Activated naive CD4-positive, alpha-beta T cell treated with anti-CD3 and anti-CD28 coated beads, Interleukin-2, amount 50 U/mL, for 16 hours (primary cell): Measurements from ENCODE around the gene FCHSD2.
A peak's percentile ranks its signal among the peaks of the same experiment; 100 is the strongest.
"Not testable (repeated sequence)": the region's sequence is repeated elsewhere in the genome, so short reads cannot be mapped to it uniquely, and the experiment has no call there.

Experiments
- DNase-seq: peaks from one replicate; pipeline ENCODE4 v3.0.0-alpha.2; 2020

The FCHSD2 gene

DNA sequence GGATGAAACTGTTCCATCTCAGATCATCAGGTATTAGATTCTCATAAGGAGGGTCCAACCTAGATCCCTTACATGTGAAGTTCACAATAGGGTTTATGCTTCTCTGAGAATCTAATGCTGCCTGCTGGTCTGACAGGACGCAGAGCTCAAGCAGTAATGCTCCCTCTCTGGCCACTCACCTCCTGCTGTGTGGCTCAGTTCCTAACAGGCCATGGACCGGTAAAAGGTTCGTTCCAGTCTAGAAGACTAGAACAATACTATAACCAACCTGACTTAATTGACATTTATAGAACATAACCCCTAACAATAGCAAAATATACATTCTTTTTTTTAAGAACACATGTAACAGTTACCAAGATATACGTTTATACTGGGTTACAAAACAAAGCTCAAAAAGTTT, 282.1 kb downstream of the FCHSD2 start:
- DNase-seq = no peak

GRCh38 chr11:72859126-72859525, 283.0 kb downstream of the FCHSD2 start:
- DNase-seq = no peak

GRCh38 chr11:72858267-72858666, 283.9 kb downstream of the FCHSD2 start:
- DNase-seq = not testable (repeated sequence)

DNA sequence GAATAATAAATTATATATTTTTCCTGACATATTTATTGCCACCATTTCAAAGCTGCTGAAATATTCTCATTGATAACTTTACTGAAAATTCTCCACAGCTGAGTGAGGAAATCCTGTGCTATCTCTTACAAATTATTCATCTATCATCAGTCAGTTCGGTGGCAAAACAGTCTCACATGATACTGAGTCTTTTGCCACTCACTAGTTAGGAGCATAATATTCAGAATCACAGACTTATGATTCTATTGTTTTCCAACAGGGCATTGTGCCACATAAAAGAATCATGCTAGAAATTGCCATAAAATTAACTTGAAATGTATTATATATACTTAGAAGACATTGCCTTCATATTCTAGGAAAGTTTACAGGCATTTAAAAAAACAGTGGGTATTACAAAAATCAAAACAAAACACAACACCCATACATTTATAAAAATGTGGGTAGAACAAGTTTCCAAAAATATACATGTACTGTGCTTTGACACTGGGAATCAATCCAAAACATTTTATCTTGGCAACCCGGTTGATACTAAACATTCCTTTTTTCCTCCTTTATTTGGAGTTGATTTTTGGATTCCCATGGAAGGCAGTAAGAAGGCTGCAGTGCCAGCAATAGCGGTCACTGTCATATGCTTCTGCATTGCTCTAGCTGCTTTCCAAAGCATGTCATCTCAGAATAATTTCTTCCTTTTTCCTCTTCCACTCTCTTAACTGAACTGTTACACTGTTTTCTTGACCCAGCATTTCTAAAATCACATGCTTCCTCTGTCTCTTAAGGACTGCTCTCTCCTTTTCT, 285.4 kb downstream of the FCHSD2 start:
- no peak for DNase-seq

DNA sequence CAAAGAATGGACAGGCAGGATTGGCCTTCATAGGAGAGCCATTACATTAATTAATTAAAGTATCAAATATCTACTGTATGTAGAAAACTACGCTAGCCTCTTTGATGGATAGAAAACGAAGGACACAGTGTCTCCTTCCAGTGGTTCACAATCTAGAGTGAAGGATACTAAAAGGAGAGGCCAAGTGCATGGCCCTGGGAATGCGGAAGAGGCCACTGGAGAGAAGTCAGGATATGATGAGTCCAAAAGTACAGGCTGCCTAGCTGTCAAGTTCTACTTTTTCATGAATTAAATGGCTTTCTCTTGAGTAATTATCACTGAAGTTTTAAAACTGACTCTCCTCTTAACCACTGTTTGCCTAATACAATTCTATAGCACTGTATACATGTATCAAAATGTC, 286.1 kb downstream of the FCHSD2 start:
- DNase-seq = no peak

- DNase-seq = no peak
Measured at GRCh38 chr11:72851726-72852125, 290.4 kb downstream of the FCHSD2 start.

DNA sequence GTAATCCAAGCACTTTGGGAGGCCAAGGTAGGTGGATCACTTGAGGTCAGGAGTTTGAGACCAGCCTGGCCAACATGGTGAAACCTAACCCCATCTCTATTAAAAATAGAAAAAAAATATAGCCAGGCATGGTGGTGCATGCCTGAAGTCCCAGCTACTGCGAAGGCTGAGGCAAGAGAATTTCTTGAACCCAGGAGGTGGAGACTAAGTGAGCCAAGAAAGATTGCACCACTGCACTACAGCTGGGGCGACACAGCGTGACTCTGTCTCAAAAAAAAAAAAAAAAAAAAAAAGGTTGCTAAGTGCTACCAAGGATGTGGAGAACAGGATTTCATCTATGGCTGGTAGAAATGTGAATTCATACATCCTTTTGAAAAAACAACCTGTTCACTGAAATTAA, 291.3 kb downstream of the FCHSD2 start:
- DNase-seq = no peak

DNA sequence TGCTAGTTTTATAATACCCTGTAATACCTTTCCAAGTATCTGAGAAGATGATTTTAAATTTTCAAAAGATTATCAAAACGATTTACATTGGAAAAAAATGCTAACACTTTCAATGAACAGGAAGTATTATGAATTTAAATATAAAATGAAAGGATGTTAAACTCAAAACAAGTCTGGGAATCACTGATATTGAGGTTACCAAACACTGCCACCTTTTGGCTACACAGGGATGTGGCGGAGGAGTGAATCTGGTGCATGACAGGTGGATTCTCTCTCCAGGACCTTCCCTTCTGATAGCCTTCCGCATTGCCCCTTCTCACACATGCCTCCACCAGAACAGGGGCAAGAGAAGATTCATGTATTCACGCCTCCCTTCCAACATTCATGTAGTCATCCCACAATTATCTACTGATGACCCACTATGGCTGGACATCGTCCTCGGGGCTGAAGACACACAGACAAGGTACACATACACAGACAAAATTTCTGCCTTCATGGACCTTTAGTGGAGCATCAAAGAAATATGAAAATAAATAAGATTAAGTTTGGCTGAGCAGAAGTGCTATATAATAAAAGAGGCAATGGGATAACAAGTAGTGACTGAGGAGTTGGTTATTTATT, 293.2 kb downstream of the FCHSD2 start:
- DNase-seq = peak; percentile 33

DNA sequence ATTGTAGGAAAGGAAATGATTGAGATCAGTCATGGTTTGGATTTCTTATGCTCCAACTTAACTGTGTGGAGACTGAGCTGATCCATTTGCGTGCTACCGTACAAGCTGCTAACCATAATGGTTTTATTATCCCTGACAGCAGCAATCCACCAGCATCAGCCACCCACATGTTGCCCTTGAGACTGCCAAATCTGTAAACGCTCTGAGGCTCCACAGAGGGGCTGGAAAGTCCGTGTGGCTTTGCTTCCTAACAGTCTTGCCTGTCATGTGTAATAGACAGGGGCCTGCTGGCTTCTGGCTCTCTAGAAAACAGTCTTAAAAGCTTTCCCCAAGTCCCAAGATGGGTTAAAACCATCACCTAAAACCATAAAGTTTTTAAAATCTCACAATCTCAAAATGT, 297.8 kb downstream of the FCHSD2 start:
- DNase-seq = no peak

GRCh38 chr11:72842653-72843330, 299.3 kb downstream of the FCHSD2 start:
- no peak for DNase-seq

DNA sequence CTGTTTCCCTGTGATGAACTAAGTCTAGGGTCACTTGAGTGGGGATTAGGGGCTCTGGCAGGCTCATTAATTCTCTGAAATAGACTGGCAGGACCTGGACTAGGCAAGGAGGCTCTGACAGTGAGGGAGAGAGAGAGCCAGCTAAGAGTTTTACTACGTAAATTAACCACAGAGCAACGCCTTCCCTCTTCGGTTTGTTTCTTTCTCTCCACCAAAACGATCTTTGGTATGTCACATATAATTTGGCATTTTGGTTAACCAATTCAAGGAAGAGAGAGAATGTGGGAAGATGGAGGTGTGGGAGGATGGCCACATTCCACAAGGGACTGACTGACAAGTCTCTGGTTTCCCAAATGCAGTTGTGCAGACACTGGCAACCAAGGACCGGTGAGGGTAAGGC, 300.0 kb downstream of the FCHSD2 start:
- no peak for DNase-seq

GRCh38 chr11:72841397-72841796, 300.7 kb downstream of the FCHSD2 start:
- DNase-seq = no peak

DNA sequence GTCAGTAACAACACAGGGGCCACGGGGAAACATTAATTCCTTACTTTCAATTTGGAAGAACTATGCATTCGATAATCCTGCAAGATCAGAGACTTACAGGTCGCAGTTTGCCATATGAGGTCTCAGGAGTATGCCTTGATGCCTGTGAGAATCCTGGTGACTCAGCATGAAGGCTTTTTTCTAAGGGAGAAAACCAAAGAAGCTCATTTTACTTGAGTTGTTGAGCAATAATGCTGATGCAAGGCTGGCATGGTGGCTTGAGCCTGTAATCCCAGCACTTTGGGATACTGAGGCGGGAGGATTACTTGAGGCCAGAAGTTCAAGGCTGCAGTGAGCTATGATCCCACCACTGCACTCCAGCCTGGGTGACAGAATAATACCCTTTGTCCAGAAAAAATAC, 301.3 kb downstream of the FCHSD2 start:
- DNase-seq = no peak

DNA sequence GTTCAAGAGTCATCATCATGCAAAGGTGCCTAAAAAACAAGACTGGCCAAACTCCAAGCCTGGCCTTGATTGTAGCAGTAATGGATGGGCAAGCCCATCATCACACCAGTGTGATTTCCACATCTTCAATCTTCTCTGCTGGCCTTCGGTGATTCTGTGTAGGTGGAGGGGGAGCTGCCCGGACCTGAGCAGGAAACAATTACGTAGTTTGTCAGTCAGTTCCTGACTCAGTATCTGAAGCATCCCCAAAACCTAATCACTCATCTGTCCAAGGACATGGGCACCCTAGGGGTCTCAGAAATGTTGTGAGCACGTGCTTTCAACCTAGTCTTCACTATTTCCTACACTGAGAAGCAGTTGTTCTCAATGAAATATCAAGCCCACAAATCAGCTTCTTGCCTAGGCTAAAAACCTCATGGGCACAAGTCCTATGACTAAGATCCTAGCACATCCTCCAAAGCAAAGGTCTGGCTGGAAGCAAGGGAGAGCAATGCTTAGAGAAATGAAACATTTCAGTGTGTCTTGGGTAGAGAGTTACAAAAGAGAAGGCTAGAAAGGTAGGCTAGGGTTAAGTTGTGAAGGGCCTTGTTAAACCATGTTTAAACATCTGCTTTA, 303.3 kb downstream of the FCHSD2 start:
- DNase-seq = no peak

DNA sequence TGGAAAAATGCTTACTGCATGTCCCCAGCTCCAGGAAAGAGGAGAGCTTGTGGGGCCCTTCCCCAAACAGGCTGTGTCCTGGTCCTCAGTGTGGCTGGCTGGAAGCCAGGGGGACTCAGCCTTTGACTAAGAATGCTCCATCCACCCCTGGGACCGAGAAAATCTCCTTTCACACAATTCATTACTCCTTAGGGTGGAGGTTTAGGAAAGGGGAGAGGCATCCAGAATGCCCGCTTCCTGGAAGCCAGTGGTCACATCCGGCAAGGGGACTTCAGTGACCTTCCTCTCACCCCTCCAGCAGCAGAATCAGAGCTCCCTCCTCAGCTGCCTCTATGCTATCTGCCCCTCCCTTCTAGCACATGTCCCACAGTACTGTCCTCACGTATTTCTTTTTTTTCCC, 306.0 kb downstream of the FCHSD2 start:
- no peak for DNase-seq

GRCh38 chr11:72834905-72835304, 307.2 kb downstream of the FCHSD2 start:
- no peak for DNase-seq

DNA sequence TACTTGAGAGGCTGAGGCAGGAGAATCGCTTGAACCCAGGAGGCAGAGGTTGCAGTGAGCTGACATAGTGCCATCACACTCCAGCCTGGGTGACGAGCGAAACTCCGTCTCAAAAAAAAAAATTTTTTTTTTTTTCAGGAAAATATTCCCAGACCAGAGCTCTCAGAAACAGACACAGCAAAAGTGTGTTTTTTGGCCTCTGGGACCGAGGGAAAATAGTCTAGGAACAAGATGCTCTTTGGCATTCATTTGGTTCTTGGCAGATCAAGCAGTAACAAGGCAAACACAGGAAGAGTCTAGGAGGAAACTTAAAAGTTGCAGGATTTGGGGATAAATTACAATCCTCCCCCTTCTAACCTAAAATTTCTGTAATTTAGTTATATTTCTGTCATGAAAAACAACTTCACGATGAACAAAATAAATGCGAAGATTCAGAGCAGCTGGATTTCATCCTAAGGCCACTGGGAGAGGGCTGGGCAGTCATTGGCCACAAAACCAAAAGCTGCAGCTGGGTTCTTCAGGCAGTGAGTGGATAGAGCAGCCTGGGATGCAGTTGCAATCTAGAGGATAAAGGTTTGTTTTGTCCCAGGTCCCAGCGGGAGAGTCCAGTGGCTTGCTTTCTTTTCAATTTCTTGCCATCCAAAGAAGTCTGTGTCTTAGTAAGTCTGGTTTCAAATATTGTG, 308.2 kb downstream of the FCHSD2 start:
- no peak for DNase-seq

GRCh38 chr11:72833083-72833733, 308.9 kb downstream of the FCHSD2 start:
- no peak for DNase-seq

DNA sequence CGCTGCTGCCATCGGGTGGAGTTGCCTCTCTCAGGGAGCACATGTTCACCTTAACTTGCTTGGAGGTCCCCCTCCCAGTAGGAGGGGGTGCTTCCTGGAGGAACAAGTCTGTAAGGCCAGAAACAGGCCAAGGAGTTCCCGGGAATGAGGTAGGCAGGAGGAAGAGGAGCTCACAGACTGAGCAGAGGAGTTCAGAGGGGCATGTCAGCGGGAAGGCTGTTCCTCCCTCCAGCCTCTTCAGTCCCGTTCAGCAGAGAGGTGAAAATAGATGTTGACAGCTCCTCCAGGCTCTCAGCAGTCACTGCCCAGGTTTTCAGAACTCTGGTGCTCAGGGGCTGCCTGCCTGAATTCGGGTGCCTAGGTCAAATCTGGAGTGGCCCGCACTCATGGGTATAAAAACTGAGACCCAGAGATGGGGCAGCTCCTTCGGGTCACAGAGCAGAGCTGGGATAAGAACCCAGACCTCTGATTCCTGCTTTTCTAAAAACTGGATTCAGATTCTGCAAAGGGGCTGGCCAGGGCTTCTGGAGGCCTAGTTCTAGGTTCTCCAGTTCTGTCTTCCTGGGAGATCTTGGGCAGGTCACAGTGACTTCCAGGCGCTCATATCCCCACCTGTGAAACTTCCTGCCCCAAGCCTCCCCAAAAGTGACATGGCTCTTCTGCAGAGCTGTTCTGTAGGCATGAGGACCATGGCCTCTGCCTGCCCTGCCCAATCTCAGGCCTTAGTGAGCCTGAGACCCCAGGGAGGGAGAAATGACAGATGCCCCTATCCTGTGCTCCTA, 309.6 kb downstream of the FCHSD2 start:
- no peak for DNase-seq

DNA sequence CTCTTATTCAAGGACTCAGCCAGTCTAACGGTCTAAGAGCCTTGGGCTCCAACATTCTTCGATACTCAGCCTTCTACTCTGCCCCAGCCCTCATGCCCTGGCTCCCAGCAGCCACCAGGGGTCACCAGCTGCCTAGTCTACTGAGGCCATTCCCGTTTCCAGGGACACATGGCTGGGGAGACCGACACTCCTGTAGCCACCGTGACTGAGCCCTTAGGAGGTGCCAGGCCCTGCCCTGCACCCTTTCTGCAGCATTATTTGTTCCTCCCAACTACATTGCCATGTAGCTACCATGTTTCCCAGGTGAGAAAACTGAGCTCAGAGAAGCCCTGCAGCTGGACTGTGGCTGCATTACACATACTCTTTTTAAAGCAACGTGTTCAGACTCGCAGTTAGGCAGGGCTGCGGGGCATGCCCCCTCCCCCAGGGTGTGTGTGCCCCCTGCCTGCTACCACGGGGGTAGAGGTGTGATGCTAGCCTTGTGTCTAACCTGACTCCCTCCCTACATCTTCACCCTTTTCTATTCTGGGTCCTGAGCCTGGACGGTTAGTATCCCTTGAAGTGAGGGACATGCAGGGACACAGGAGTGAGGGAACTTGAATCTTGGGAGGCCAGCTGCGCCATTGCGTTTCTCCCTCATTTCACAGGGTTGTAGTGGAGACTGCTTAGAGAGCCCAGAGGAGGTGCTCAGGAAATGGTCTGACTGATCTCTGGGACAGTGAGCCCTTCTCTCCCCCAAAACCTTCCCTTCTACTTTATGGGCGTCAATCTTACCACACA, 310.4 kb downstream of the FCHSD2 start:
- peak; percentile 61 for DNase-seq
